Measurements from ENCODE around the gene SGF29.

DNA sequence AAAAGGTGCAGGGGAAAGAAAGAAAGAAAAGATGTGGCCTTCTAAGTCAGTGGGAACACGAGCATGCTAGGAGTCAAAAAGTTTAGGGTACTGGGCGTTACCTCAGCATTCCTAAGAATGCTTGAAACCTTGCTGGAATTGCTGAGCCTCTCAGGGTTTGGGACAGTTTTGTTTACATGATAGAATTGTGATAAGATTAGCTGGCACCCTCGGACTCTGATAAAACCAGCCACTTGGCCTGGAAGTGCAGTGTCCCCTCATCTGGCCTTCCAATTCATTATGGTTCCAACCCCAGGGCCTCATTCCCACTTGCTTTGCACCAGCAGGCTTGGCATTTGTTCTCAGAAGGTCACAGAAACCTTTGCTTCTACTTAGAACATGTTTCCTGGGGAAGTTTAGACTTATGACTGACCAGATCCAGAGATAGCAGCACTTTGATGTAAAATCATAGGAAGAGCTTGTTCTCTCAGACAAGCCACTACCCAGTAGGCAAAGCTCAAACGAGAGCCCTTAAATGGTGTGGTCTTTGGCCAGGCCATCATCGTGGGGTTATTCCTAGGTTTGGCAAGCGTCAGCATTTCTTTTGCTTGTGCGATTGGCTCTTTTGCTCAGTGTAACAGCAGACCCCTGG lies 8.0 kb downstream of the SGF29 start:
- TF ChIP-seq CTCF (IDR thresholded peaks at IDR 0.05; ENCODE audit: borderline replicate concordance, extremely low read depth, low read length, poor library complexity, severe bottlenecking) (no peak), EZH2 (IDR thresholded peaks at IDR 0.05; ENCODE audit: borderline replicate concordance, low read depth, low read length, severe bottlenecking) (no peak)

All from DND-41 (cell line).